Measurements from ENCODE around the gene FBXW7. TPM values are rescaled to one million over a fixed set of nuclear protein-coding genes. Genes with fewer than 3 reads are reported as not detected.

Gene FBXW7
- total and polyA plus RNA-seq, 4 donors, result 7.6 to 82.1 (median 20.6) TPM

- H3K9ac ChIP-seq (ENCODE audit: insufficient read depth in 1 of 2, low read length in 2 of 2), result no peak overlapping the region
- H3K9me3 ChIP-seq (ENCODE audit: control insufficient read depth in 4 of 4, insufficient read depth in 3 of 4, low read length in 3 of 4), result no peaks in the 10 kb centered on the region
- 79 to 83% methylated on average over 5 of the region's 5 CpGs for WGBS, 2 donors
Observed at GRCh38 chr4:152512483-152512882, 23.4 kb downstream of the FBXW7 start.

GRCh38 chr4:152510349-152511147 is 25.3 kb downstream of the FBXW7 start:
- DNase-seq (no peak), ATAC-seq (ENCODE audit: insufficient read depth, low FRiP score) (no peak)
- Histone ChIP-seq H3K9ac (ENCODE audit: insufficient read depth in 1 of 2, low read length in 2 of 2) (no peak overlapping the region), H3K36me3 (ENCODE audit: control insufficient read depth in 4 of 4, insufficient read depth in 4 of 4, low read length in 4 of 4) (peaks cover 0 to 3% (median 0%) of the 10 kb centered on the region in 4 donors), H3K27me3 (ENCODE audit: control insufficient read depth in 3 of 3, insufficient read depth in 3 of 3, low read length in 2 of 3) (no peaks in the 10 kb centered on the region), H3K27ac (ENCODE audit: low read depth in 1 of 2, low read length in 1 of 2) (no peak overlapping the region), H3K9me3 (ENCODE audit: control insufficient read depth in 4 of 4, insufficient read depth in 3 of 4, low read length in 3 of 4) (no peaks in the 10 kb centered on the region), H3K4me3 (no peak overlapping the region), H3K4me1 (ENCODE audit: control insufficient read depth in 5 of 5, insufficient read depth in 5 of 5, low read length in 5 of 5) (peaks cover 0 to 2% (median 0%) of the 10 kb centered on the region in 5 donors)
- 86 to 92% methylated on average over 7 of the region's 7 CpGs for WGBS, 2 donors
- no peak for TF ChIP-seq CTCF (IDR thresholded peaks at IDR 0.05; ENCODE audit: control extremely low read depth, extremely low read depth)

More at GRCh38 chr4:152512483-152512882, 23.4 kb downstream of the FBXW7 start:
- H3K4me3 ChIP-seq, result no peak overlapping the region
- peaks cover 0 to 2% (median 0%) of the 10 kb centered on the region in 5 donors for H3K4me1 ChIP-seq (ENCODE audit: control insufficient read depth in 5 of 5, insufficient read depth in 5 of 5, low read length in 5 of 5)
- ATAC-seq (ENCODE audit: insufficient read depth, low FRiP score) (no peak), DNase-seq (no peak)
- H3K27me3 ChIP-seq (ENCODE audit: control insufficient read depth in 3 of 3, insufficient read depth in 3 of 3, low read length in 2 of 3), result no peaks in the 10 kb centered on the region
- H3K27ac ChIP-seq (ENCODE audit: low read depth in 1 of 2, low read length in 1 of 2), result no peak overlapping the region
- no peak for TF ChIP-seq CTCF (IDR thresholded peaks at IDR 0.05; ENCODE audit: control extremely low read depth, extremely low read depth)
- peaks cover 0 to 3% (median 0%) of the 10 kb centered on the region in 4 donors for H3K36me3 ChIP-seq (ENCODE audit: control insufficient read depth in 4 of 4, insufficient read depth in 4 of 4, low read length in 4 of 4)

GRCh38 chr4:152509595-152510225 is 26.2 kb downstream of the FBXW7 start:
- Histone ChIP-seq H3K27me3 (ENCODE audit: control insufficient read depth in 3 of 3, insufficient read depth in 3 of 3, low read length in 2 of 3) (no peaks in the 10 kb centered on the region), H3K4me1 (ENCODE audit: control insufficient read depth in 5 of 5, insufficient read depth in 5 of 5, low read length in 5 of 5) (peaks cover 0 to 2% (median 0%) of the 10 kb centered on the region in 5 donors), H3K27ac (ENCODE audit: low read depth in 1 of 2, low read length in 1 of 2) (no peak overlapping the region), H3K9ac (ENCODE audit: insufficient read depth in 1 of 2, low read length in 2 of 2) (no peak overlapping the region), H3K9me3 (ENCODE audit: control insufficient read depth in 4 of 4, insufficient read depth in 3 of 4, low read length in 3 of 4) (no peaks in the 10 kb centered on the region), H3K4me3 (no peak overlapping the region), H3K36me3 (ENCODE audit: control insufficient read depth in 4 of 4, insufficient read depth in 4 of 4, low read length in 4 of 4) (peaks cover 0 to 3% (median 0%) of the 10 kb centered on the region in 4 donors)
- 66 to 78% methylated on average over 3 of the region's 3 CpGs for WGBS, 2 donors
- no peak for TF ChIP-seq CTCF (IDR thresholded peaks at IDR 0.05; ENCODE audit: control extremely low read depth, extremely low read depth)
- ATAC-seq (ENCODE audit: insufficient read depth, low FRiP score) (no peak), DNase-seq (no peak)

All from lung (tissue), 12 donors.